Panc1 (cell line): ENCODE results near the gene C1orf226.

ENCODE experiments used
- POLR2AphosphoS5 ChIP-seq: IDR thresholded peaks from 2 replicates; pipeline ENCODE4 v1.6.1; 2012; ENCODE audit warnings: mild to moderate bottlenecking, low read depth, low read length, moderate library complexity
- TCF7L2 ChIP-seq: IDR thresholded peaks from 2 replicates; pipeline ENCODE4 v1.6.1; 2011; ENCODE audit warnings: mild to moderate bottlenecking, low read depth, low read length, inconsistent platforms
- TF ChIP-seq, protein P1 (sequence below): fragments of 450-650 bp; IDR thresholded peaks from 2 replicates; pipeline ENCODE4 v1.5.1; 2017; ENCODE audit warnings: mild to moderate bottlenecking
- TF ChIP-seq, protein P2 (sequence below), 2 experiments: IDR thresholded peaks; 2 replicates each; pipeline ENCODE4 v1.6.1; 2011 to 2012; ENCODE audit warnings: low read depth in 2 of 2, control low read depth in 1 of 2, low read length in 1 of 2, mild to moderate bottlenecking in 1 of 2, moderate library complexity in 1 of 2; ENCODE audit not compliant: insufficient read depth in 1 of 2

GRCh38 chr1:162381941-162382750 is 618 bp downstream of the C1orf226 start:
- TF ChIP-seq, protein P1, sequence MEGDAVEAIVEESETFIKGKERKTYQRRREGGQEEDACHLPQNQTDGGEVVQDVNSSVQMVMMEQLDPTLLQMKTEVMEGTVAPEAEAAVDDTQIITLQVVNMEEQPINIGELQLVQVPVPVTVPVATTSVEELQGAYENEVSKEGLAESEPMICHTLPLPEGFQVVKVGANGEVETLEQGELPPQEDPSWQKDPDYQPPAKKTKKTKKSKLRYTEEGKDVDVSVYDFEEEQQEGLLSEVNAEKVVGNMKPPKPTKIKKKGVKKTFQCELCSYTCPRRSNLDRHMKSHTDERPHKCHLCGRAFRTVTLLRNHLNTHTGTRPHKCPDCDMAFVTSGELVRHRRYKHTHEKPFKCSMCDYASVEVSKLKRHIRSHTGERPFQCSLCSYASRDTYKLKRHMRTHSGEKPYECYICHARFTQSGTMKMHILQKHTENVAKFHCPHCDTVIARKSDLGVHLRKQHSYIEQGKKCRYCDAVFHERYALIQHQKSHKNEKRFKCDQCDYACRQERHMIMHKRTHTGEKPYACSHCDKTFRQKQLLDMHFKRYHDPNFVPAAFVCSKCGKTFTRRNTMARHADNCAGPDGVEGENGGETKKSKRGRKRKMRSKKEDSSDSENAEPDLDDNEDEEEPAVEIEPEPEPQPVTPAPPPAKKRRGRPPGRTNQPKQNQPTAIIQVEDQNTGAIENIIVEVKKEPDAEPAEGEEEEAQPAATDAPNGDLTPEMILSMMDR: no peak
- TF ChIP-seq POLR2AphosphoS5: no peak
- TF ChIP-seq, protein P2, sequence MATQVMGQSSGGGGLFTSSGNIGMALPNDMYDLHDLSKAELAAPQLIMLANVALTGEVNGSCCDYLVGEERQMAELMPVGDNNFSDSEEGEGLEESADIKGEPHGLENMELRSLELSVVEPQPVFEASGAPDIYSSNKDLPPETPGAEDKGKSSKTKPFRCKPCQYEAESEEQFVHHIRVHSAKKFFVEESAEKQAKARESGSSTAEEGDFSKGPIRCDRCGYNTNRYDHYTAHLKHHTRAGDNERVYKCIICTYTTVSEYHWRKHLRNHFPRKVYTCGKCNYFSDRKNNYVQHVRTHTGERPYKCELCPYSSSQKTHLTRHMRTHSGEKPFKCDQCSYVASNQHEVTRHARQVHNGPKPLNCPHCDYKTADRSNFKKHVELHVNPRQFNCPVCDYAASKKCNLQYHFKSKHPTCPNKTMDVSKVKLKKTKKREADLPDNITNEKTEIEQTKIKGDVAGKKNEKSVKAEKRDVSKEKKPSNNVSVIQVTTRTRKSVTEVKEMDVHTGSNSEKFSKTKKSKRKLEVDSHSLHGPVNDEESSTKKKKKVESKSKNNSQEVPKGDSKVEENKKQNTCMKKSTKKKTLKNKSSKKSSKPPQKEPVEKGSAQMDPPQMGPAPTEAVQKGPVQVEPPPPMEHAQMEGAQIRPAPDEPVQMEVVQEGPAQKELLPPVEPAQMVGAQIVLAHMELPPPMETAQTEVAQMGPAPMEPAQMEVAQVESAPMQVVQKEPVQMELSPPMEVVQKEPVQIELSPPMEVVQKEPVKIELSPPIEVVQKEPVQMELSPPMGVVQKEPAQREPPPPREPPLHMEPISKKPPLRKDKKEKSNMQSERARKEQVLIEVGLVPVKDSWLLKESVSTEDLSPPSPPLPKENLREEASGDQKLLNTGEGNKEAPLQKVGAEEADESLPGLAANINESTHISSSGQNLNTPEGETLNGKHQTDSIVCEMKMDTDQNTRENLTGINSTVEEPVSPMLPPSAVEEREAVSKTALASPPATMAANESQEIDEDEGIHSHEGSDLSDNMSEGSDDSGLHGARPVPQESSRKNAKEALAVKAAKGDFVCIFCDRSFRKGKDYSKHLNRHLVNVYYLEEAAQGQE (IDR thresholded peaks at IDR 0.05; ENCODE audit: insufficient read depth in 1 of 2, low read depth in 2 of 2, low read length in 1 of 2): no peak
- no peak for TF ChIP-seq TCF7L2
